Left lung (tissue), 10 donors: ENCODE results near the gene C22orf23. TPM values are rescaled to one million over a fixed set of nuclear protein-coding genes. Genes with fewer than 3 reads are reported as not detected.

Experiments
- ATAC-seq: fragments of 200-7000 bp; cut with Tn5 transposase; one replicate; pipeline ENCODE4 v1.9.1; 2020; ENCODE audit warnings: moderate library complexity
- DNase-seq, 4 donors: peaks; one replicate each; pipeline ENCODE4 v3.0.0-alpha.2; 2013 to 2020
- H3K27ac ChIP-seq, 2 donors: fragments of 200-600 bp; sonication (generic) in 1 of 2; one replicate each; pipeline versions ENCODE4 v1.5.0 to v1.8.0; 2020 to 2021
- H3K27me3 ChIP-seq, 2 donors: fragments of 200-600 bp; sonication (generic) in 1 of 2; one replicate each; pipeline versions ENCODE4 v1.5.0 to v1.8.0; 2020 to 2021
- H3K36me3 ChIP-seq, 2 donors: fragments of 200-600 bp; sonication (generic) in 1 of 2; one replicate each; pipeline versions ENCODE4 v1.5.0 to v1.8.0; 2020 to 2021
- H3K4me1 ChIP-seq, 2 donors: fragments of 200-600 bp; one replicate each; pipeline ENCODE4 v1.8.0; 2021
- H3K4me3 ChIP-seq, 2 donors: fragments of 200-600 bp; sonication (generic) in 1 of 2; one replicate each; pipeline versions ENCODE4 v1.5.0 to v1.8.0; 2020 to 2021; ENCODE audit warnings: mild to moderate bottlenecking in 1 of 2
- H3K9me3 ChIP-seq, 2 donors: fragments of 200-600 bp; sonication (generic) in 1 of 2; one replicate each; pipeline versions ENCODE4 v1.5.0 to v1.8.0; 2020 to 2021
- intact Hi-C, 2 donors: fragments of 100-400 bp; cut with DNase I; formaldehyde crosslinking; loops; one replicate each; pipeline versions ENCODE4 v1.11.2 to v1.14.2; 2022
- polyA plus RNA-seq, 6 donors: library from polyadenylated mRNA; unstranded; fragments of 120-200 nt; gene quantifications; one replicate each; pipeline ENCODE4 v1.2.1, GENCODE V29; 2013; ENCODE audit not compliant: insufficient read length in 6 of 6
- total RNA-seq, 2 donors: library from RNA; stranded (reverse); fragmentation: NEBNext Ultra II Directional; extraction: Animal tissue kit (Norgen Biotek cat#: 25700); gene quantifications; one replicate each; pipeline ENCODE4 v1.2.1, GENCODE V29; 2021
- TF ChIP-seq, protein P1 (sequence below), 2 donors: fragments of 200-600 bp; sonication (generic) in 1 of 2; IDR thresholded peaks; one replicate each; pipeline versions ENCODE4 v1.5.0 to v1.8.0; 2021; ENCODE audit warnings: antibody characterized with exemption in 2 of 2
- donor health status: DM: no; HTN: yes; CAD: no.
- donor health status: DM: no; HTN: no; CAD: no.

Gene C22orf23
- total and polyA plus RNA-seq, 8 donors = 0.26 to 7.2 (median 4.2) TPM

- intact Hi-C loops = no loop called here
- H3K9me3 ChIP-seq = no peaks in the 10 kb centered on the region
- no peaks in the 10 kb centered on the region for H3K27me3 ChIP-seq
- no peak for DNase-seq
- TF ChIP-seq, protein P1, sequence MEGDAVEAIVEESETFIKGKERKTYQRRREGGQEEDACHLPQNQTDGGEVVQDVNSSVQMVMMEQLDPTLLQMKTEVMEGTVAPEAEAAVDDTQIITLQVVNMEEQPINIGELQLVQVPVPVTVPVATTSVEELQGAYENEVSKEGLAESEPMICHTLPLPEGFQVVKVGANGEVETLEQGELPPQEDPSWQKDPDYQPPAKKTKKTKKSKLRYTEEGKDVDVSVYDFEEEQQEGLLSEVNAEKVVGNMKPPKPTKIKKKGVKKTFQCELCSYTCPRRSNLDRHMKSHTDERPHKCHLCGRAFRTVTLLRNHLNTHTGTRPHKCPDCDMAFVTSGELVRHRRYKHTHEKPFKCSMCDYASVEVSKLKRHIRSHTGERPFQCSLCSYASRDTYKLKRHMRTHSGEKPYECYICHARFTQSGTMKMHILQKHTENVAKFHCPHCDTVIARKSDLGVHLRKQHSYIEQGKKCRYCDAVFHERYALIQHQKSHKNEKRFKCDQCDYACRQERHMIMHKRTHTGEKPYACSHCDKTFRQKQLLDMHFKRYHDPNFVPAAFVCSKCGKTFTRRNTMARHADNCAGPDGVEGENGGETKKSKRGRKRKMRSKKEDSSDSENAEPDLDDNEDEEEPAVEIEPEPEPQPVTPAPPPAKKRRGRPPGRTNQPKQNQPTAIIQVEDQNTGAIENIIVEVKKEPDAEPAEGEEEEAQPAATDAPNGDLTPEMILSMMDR (IDR thresholded peaks at IDR 0.05) = no peak
- peak overlapping the region in 1 of 2 donors; percentile 34 for H3K27ac ChIP-seq
- H3K4me3 ChIP-seq = no peak overlapping the region
- no peak for ATAC-seq
- H3K36me3 ChIP-seq = peaks cover 0 to 96% of the 10 kb centered on the region in 2 donors
- H3K4me1 ChIP-seq = peaks cover 0 to 19% of the 10 kb centered on the region in 2 donors
These were observed 33.3 kb downstream of the C22orf23 start for GRCh38 chr22:37920126-37920525.

DNA sequence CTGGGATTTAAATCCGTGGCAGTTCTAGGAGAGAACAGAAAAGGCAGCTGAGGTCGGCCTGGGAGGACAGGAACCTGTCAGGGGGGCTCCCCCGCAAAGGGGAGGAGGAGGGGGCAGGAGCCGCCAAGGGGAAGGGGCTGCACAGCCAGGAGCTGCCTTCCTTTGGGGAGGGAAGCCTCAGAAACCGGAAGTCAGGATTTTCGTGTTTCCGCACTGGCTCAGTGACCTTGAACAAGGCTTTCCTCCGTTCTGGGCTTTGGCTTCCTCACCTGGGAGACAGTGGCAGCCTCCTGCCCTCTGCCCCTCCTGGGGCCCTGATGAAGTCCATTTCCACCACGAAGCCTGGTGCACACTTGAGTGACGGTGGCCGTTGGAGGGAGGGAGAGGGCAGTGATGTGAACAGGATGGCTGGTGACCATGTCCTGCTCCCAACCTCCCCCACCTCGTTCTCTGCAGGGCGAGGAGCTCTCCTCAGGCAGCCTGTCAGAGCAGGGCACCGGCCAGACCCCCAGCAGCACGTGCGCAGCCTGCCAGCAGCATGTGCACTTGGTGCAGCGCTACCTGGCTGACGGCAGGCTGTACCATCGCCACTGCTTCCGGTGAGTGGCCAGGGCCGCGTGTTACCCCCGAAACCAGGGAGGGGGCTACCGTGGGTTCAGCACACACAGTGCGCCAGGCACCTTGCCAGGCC lies 34.7 kb downstream of the C22orf23 start:
- TF ChIP-seq, protein P1 (IDR thresholded peaks at IDR 0.05) = no peak
- ATAC-seq = no peak
- Histone ChIP-seq H3K27me3 (no peaks in the 10 kb centered on the region), H3K4me3 (no peak overlapping the region), H3K4me1 (peaks cover 0 to 19% of the 10 kb centered on the region in 2 donors), H3K36me3 (peaks cover 0 to 96% of the 10 kb centered on the region in 2 donors), H3K27ac (peak overlapping the region in 1 of 2 donors; percentile 8), H3K9me3 (no peaks in the 10 kb centered on the region)
- intact Hi-C loops = no loop called here
- no peak for DNase-seq

DNA sequence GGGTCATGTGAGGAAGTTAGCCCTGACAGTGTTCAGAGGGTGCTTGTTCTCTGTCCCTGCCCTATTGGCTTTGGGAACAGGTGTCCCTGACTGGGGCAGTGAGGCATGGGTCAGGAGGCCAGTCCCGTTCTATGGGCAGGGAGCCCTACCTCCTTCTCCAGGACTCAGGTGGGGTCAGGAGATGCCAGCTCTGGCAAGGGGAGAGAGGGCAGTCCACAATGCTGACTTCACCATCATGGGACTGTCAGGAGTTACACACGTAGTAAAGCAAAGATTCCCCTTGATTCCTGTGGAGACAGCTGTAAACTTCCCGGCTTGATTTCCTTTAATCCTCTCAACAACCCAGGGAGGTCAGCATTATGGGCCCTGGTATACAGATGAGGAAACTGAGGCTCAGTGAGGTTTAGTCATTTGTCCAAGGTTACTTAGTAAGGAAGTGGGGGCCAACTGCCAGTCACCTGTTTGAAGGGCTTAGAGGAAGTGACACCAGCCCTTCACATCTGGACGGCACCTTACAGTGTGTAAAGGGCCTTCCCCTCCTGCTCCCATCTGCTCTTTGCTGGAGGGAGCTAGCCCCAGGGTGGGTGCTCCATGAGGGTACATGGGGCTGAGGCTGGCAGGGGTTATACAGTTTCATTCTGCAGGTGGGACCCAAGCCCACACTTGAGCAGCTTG lies 35.4 kb downstream of the C22orf23 start:
- H3K27ac ChIP-seq = no peak overlapping the region
- H3K27me3 ChIP-seq = no peaks in the 10 kb centered on the region
- intact Hi-C loops = no loop called here
- H3K9me3 ChIP-seq = no peaks in the 10 kb centered on the region
- DNase-seq = no peak
- no peak for ATAC-seq
- TF ChIP-seq, protein P1 (IDR thresholded peaks at IDR 0.05) = no peak
- H3K4me3 ChIP-seq = no peak overlapping the region
- H3K4me1 ChIP-seq = peaks cover 0 to 25% of the 10 kb centered on the region in 2 donors
- peaks cover 0 to 96% of the 10 kb centered on the region in 2 donors for H3K36me3 ChIP-seq

DNA sequence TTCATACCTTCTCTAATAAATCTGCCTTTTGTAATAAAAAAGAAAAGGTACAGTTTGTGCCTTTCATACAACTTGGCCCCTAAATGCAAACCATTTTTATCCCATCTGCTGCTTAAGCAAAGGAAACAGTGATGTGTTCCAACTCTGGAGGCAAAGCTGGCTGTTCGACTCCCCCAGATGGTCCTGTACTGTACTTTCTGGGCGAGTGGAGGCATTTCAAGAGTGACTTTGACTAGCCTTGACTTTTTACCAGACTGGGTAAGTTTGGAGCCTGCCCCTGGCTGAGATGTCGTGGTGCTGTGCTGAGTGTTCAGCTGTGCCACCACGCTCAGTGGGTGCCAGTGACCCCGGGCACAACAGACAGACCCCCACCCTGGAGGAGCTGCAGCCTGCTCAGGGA lies 37.1 kb downstream of the C22orf23 start:
- no peak for ATAC-seq
- Histone ChIP-seq H3K4me3 (no peak overlapping the region), H3K36me3 (peaks cover 0 to 89% of the 10 kb centered on the region in 2 donors), H3K27me3 (no peaks in the 10 kb centered on the region), H3K4me1 (peaks cover 0 to 35% of the 10 kb centered on the region in 2 donors), H3K27ac (no peak overlapping the region), H3K9me3 (no peaks in the 10 kb centered on the region)
- no peak for DNase-seq
- intact Hi-C loops = no loop called here
- TF ChIP-seq, protein P1 (IDR thresholded peaks at IDR 0.05) = no peak

- Histone ChIP-seq H3K4me1 (peaks cover 0 to 29% of the 10 kb centered on the region in 2 donors), H3K36me3 (peaks cover 0 to 61% of the 10 kb centered on the region in 2 donors), H3K4me3 (no peak overlapping the region), H3K27me3 (no peaks in the 10 kb centered on the region), H3K9me3 (no peaks in the 10 kb centered on the region), H3K27ac (peak overlapping the region; percentile 26 to 45)
- no peak for ATAC-seq
- TF ChIP-seq, protein P1 (IDR thresholded peaks at IDR 0.05) = no peak
- intact Hi-C loops = no loop called here
- DNase-seq = no peak
These were observed 40.1 kb downstream of the C22orf23 start for GRCh38 chr22:37913233-37913721.
